Left renal cortex interstitium (tissue), 4 donors: ENCODE results near the gene ADARB2. TPM values are rescaled to one million over a fixed set of nuclear protein-coding genes. Genes with fewer than 3 reads are reported as not detected.
"Not testable (repeated sequence)": the region's sequence is repeated elsewhere in the genome, so short reads cannot be mapped to it uniquely, and the experiment has no call there.

Experiments used
- DNase-seq, 4 donors: peaks; one replicate each; pipeline ENCODE4 v3.0.0-alpha.2; 2013; ENCODE audit warnings: low read depth in 4 of 4, low spot score in 2 of 4, missing footprints in 1 of 4
- polyA plus RNA-seq, 4 donors: library from polyadenylated mRNA; unstranded; fragments of 120-200 nt; gene quantifications; one replicate each; pipeline ENCODE4 v1.2.1, GENCODE V29; 2013; ENCODE audit not compliant: insufficient read length in 4 of 4

Gene ADARB2
- polyA plus RNA-seq, 4 donors: 1.2 to 2.0 (median 1.3) TPM

GRCh38 chr10:1347525-1347924 lies 389.8 kb downstream of the ADARB2 start:
- no peak for DNase-seq

GRCh38 chr10:1346201-1346600 lies 391.1 kb downstream of the ADARB2 start:
- DNase-seq: no peak

- no peak for DNase-seq
Measured at GRCh38 chr10:1345368-1345767, 392.0 kb downstream of the ADARB2 start.

- DNase-seq: no peak
Measured at GRCh38 chr10:1344846-1345245, 392.5 kb downstream of the ADARB2 start.

- DNase-seq: no peak
Measured at GRCh38 chr10:1344408-1344807, 392.9 kb downstream of the ADARB2 start.

GRCh38 chr10:1343176-1343575 lies 394.1 kb downstream of the ADARB2 start:
- DNase-seq: no peak

- DNase-seq: not testable (repeated sequence)
Measured at GRCh38 chr10:1341052-1341451, 396.3 kb downstream of the ADARB2 start.

- no peak for DNase-seq
Measured at GRCh38 chr10:1339396-1339795, 397.9 kb downstream of the ADARB2 start.

GRCh38 chr10:1335642-1336041 lies 401.7 kb downstream of the ADARB2 start:
- no peak for DNase-seq

GRCh38 chr10:1333981-1334380 lies 403.3 kb downstream of the ADARB2 start:
- no peak for DNase-seq

- DNase-seq: no peak
Measured at GRCh38 chr10:1331560-1331959, 405.8 kb downstream of the ADARB2 start.

GRCh38 chr10:1329622-1330021 lies 407.7 kb downstream of the ADARB2 start:
- no peak for DNase-seq

- DNase-seq: no peak
Measured at GRCh38 chr10:1328981-1329614, 408.2 kb downstream of the ADARB2 start.

- no peak for DNase-seq
Measured at GRCh38 chr10:1328161-1328823, 409.0 kb downstream of the ADARB2 start.

- DNase-seq: no peak
Measured at GRCh38 chr10:1327759-1328158, 409.6 kb downstream of the ADARB2 start.

- not testable (repeated sequence) for DNase-seq
Measured at GRCh38 chr10:1326514-1326913, 410.8 kb downstream of the ADARB2 start.

- DNase-seq: no peak
Measured at GRCh38 chr10:1324903-1325302, 412.4 kb downstream of the ADARB2 start.

- DNase-seq: no peak
Measured at GRCh38 chr10:1323951-1324350, 413.4 kb downstream of the ADARB2 start.

- DNase-seq: no peak
Measured at GRCh38 chr10:1320739-1321320, 416.5 kb downstream of the ADARB2 start.

- DNase-seq: no peak
Measured at GRCh38 chr10:1316809-1317143, 420.5 kb downstream of the ADARB2 start.

- DNase-seq: no peak
Measured at GRCh38 chr10:1316121-1316808, 421.1 kb downstream of the ADARB2 start.

- no peak for DNase-seq
Measured at GRCh38 chr10:1315178-1315577, 422.1 kb downstream of the ADARB2 start.
